BLaER1 treated with 17β-estradiol and CSF1 and Interleukin-3, amounts not matched to agents 10 nM and 100 nM (cell line): ENCODE results near the gene TNNI2.

Source experiments
- H3K27ac ChIP-seq, 11 experiments: shearing (Covaris generic); formaldehyde crosslinking; 2 replicates each; pipeline ENCODE4 v1.8.1; 2022
- H3K27me3 ChIP-seq, 11 experiments: shearing (Covaris generic); formaldehyde crosslinking; 2 replicates each; pipeline ENCODE4 v1.8.1; 2022
- H3K36me3 ChIP-seq, 11 experiments: shearing (Covaris generic); formaldehyde crosslinking; 2 replicates each; pipeline ENCODE4 v1.8.1; 2022
- H3K4me1 ChIP-seq, 10 experiments: shearing (Covaris generic); formaldehyde crosslinking; 2 replicates each; pipeline ENCODE4 v1.8.1; 2022
- H3K4me2 ChIP-seq, 11 experiments: shearing (Covaris generic); formaldehyde crosslinking; 2 replicates each; pipeline ENCODE4 v1.8.1; 2022
- H3K4me3 ChIP-seq, 10 experiments: shearing (Covaris generic); formaldehyde crosslinking; 2 replicates each; pipeline ENCODE4 v1.8.1; 2022
- H3K9ac ChIP-seq, 11 experiments: shearing (Covaris generic); formaldehyde crosslinking; 2 replicates each; pipeline ENCODE4 v1.8.1; 2022
- H3K9me3 ChIP-seq, 11 experiments: shearing (Covaris generic); formaldehyde crosslinking; replicated peaks in 1 of 11; 2 replicates each; pipeline ENCODE4 v1.8.1; 2022
- H4K20me1 ChIP-seq, 11 experiments: shearing (Covaris generic); formaldehyde crosslinking; 2 replicates each; pipeline ENCODE4 v1.8.1; 2022
- Cebpa-rat ChIP-seq, 11 experiments: shearing (Covaris generic); IDR thresholded peaks; 2 replicates each; pipeline ENCODE4 v1.8.1; 2022

TNNI2 gene

DNA sequence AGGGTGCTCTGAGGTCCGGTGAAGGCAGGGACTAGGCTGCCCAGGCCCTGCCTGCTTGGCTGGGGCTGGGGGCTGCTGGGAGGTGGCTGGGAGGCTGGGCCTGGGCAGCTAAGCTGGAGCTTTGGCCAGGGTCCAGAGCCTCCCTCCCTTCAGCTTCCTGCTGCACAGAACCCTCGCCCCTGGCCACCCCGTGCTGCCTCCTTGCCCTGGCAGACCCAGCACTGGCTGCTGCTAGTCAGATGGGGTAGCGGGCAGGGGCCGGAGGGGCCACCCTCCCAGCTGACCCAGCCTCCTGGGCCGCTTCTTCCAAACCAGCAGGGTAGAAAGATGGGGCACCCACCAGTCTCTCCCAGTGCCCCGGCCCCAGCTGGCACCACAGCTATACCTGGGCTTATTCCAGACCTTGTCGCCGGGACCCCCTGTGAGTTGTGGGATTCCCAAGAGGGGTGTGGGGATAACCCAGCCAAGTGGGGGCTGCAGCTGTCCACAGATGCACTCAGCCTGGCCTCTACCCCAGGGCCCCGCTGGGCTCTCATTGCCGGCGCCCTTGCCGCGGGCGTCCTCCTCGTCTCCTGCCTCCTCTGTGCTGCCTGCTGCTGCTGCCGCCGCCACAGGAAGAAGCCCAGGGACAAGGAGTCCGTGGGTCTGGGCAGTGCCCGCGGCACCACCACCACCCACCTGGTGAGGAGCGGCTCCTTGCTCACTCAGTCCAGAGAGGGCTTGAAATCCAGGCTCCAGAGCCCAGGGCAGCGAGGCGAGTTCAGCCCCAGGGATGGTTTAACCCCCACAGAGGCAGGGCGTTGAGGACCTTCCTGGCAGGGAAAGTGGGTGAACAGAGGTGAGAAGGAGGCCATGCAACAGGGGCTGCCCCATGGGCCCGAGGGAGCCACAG lies 3.8 kb upstream of the TNNI2 start, which contains the start of gene SYT8:
SYT8 (plus strand) TSS at position 212 of the 892 bp plus-strand sequence; CDS start at position 328, 116 bp downstream.
- peaks cover 0 to under 1% (median 0%) of the 10 kb centered on the region in 11 experiments; a peak in 2 of 22 replicates for H4K20me1 ChIP-seq
- no peak within 1 kb of the TSS for H3K27ac ChIP-seq
- no peak for TF ChIP-seq Cebpa-rat (IDR thresholded peaks at IDR 0.05)
- no peak within 1 kb of the TSS for H3K9ac ChIP-seq
- H3K4me2 ChIP-seq, result no peak within 1 kb of the TSS
- no peaks in the 10 kb centered on the region for H3K36me3 ChIP-seq
- peaks cover 0 to 10% (median 0%) of the 10 kb centered on the region in 11 experiments; a peak in 5 of 22 replicates for H3K27me3 ChIP-seq
- peaks cover 52 to 67% (median 61%) of the 10 kb centered on the region in 10 experiments for H3K4me1 ChIP-seq
- H3K9me3 ChIP-seq, result no peaks in the 10 kb centered on the region
- H3K4me3 ChIP-seq, result no peak within 1 kb of the TSS

DNA sequence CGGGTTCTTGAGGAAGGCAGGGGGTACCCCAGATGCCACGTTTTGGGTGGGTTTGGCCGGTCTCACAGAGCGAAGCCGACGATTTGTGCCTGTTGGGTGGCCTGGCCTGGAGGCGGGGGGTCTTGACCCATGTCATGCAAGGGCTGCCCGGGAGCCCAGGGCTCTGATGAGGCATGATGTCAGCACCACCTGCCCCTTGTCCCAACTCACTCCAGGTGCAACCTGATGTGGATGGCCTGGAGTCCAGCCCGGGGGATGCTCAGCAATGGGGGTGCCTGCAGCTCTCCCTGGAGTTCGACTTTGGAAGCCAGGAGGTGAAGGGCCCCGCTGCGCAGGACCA lies 3.1 kb upstream of the TNNI2 start:
- Histone ChIP-seq H3K9ac (no peak overlapping the region), H3K27ac (no peak overlapping the region), H3K27me3 (peaks cover 0 to 7% (median 0%) of the 10 kb centered on the region in 11 experiments; a peak in 5 of 22 replicates), H3K36me3 (no peaks in the 10 kb centered on the region), H3K4me3 (no peak overlapping the region), H3K4me2 (no peak overlapping the region), H3K9me3 (no peaks in the 10 kb centered on the region), H4K20me1 (peaks cover 0 to 5% (median 0%) of the 10 kb centered on the region in 11 experiments; a peak in 2 of 22 replicates), H3K4me1 (peaks cover 52 to 67% (median 61%) of the 10 kb centered on the region in 10 experiments)
- no peak for TF ChIP-seq Cebpa-rat (IDR thresholded peaks at IDR 0.05)

DNA sequence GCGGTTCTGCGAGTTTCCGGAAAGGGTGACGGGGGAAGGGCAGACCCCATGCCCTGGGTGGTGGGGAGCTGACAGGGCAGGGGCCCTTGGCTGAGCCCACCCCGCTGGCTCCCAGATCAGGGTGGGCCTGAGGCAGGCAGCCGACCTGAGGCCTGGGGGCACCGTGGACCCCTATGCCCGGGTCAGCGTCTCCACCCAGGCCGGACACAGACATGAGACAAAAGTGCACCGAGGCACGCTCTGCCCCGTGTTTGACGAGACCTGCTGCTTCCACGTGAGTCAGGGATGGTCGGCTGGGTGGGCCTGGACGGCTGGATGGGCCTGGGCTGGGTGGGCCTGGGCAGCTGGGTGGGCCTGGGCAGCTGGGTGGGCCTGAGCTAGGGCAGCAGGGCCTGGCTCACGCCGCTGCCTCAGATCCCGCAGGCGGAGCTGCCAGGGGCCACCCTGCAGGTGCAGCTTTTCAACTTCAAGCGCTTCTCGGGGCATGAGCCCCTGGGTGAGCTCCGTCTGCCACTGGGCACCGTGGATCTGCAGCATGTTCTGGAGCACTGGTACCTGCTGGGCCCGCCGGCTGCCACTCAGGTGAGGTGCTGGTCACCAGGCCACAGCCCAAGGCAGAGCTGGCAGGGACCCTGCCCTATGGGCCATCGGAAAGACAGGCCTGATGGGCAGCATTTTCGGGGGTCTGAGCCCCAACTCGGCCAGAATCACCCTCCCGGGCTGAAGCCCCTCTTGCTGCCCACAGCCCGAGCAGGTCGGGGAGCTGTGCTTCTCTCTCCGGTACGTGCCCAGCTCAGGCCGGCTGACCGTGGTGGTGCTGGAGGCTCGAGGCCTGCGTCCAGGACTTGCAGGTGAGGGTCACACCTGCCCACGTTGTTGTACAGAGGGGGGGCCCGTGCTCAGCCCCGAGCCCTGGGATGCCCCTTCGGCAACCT lies 2.5 kb upstream of the TNNI2 start:
- Histone ChIP-seq H4K20me1 (peaks cover 0 to 5% (median 0%) of the 10 kb centered on the region in 11 experiments; a peak in 1 of 22 replicates), H3K4me3 (no peak overlapping the region), H3K36me3 (no peaks in the 10 kb centered on the region), H3K9me3 (no peaks in the 10 kb centered on the region), H3K27me3 (peaks cover 0 to 7% (median 0%) of the 10 kb centered on the region in 11 experiments; a peak in 5 of 22 replicates), H3K27ac (no peak overlapping the region), H3K4me1 (peaks cover 53 to 67% (median 61%) of the 10 kb centered on the region in 10 experiments), H3K4me2 (peak overlapping the region in 4 of 11 experiments; percentile 89 to 97 (median 92); a peak in 3 of 22 replicates), H3K9ac (peak overlapping the region in 1 of 11 experiments; percentile 5; a peak in 1 of 22 replicates)
- no peak for TF ChIP-seq Cebpa-rat (IDR thresholded peaks at IDR 0.05)

DNA sequence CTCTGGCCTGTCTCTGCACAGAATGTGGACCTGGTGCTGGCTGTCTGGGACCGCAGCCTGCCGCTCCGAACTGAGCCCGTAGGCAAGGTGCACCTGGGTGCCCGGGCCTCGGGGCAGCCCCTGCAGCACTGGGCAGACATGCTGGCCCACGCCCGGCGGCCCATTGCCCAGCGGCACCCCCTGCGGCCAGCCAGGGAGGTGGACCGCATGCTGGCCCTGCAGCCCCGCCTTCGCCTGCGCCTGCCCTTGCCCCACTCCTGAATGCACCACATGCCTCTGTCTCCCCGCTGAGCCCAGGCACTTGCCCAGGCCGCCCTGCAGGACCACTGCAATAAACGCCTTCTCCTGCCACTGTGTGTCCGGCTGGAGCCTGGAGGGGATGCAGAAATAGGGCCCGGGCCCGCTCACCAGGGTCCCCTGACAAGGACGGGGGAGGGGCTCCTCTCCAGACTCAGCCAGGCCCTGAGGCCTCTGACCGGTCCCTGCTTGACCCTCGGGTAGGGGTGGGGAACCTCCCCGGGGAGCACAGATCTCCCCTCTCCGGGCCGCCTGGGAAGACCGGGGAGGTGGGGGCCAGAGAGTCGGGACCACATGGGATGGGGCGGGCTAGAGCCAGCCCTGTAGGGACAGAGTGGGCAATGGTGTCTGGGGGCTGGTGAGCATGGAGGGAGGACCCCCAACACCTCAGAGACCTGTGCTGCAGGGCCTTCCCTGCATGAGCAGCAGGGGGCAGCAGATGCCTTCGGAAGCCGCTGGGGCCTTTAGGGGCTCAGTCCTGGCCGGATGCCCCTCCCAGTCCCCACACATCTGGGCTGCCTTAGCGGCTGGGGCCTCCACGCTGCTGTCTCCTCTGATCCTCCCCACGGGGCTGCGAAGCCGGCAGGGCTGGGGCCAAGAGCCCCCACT lies 1.4 kb upstream of the TNNI2 start:
- Histone ChIP-seq H3K27me3 (peaks cover 0 to 7% (median 0%) of the 10 kb centered on the region in 11 experiments; a peak in 4 of 22 replicates), H3K27ac (peak overlapping the region in 3 of 11 experiments; percentile 36 to 61 (median 60); a peak in 4 of 22 replicates), H3K9ac (peak overlapping the region in 6 of 11 experiments; percentile 29 to 56 (median 52); a peak in 6 of 22 replicates), H3K4me3 (no peak overlapping the region; a peak in 1 of 20 replicates), H4K20me1 (peaks cover 0 to 5% (median 0%) of the 10 kb centered on the region in 11 experiments; a peak in 1 of 22 replicates), H3K4me1 (peaks cover 55 to 67% (median 61%) of the 10 kb centered on the region in 10 experiments), H3K36me3 (no peaks in the 10 kb centered on the region), H3K9me3 (no peaks in the 10 kb centered on the region), H3K4me2 (peak overlapping the region; percentile 76 to 100 (median 91))
- no peak for TF ChIP-seq Cebpa-rat (IDR thresholded peaks at IDR 0.05)

DNA sequence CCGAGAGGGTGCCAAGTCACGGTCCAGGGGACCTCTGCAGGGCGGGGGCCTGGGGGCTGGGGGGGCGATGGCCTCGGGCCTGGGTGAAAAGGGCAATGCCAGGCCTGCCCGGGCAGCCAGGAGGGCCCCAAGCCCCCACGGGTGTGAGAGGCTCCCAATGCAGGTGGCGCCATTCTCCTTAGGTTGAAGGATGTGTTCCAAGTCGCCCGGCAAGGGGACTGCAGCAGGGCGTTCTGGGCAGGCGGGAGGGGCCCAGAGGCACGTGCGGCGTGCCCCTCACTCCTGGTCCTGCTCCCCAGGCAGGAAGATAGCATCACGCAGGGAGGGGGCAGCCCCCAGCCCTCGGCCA lies 730 bp upstream of the TNNI2 start:
- H3K9ac ChIP-seq, result peak overlapping the region; percentile 25 to 61 (median 53); a peak in 17 of 22 replicates
- H3K9me3 ChIP-seq, result no peaks in the 10 kb centered on the region
- peak overlapping the region; percentile 9 to 67 (median 53); a peak in 18 of 22 replicates for H3K27ac ChIP-seq
- peaks cover 0 to 3% (median 0%) of the 10 kb centered on the region in 11 experiments; a peak in 4 of 22 replicates for H3K27me3 ChIP-seq
- peak overlapping the region; percentile 76 to 100 (median 91) for H3K4me2 ChIP-seq
- peaks cover 0 to 9% (median 0%) of the 10 kb centered on the region in 11 experiments; a peak in 3 of 22 replicates for H4K20me1 ChIP-seq
- peaks cover 60 to 67% (median 62%) of the 10 kb centered on the region in 10 experiments for H3K4me1 ChIP-seq
- no peak for TF ChIP-seq Cebpa-rat (IDR thresholded peaks at IDR 0.05)
- H3K36me3 ChIP-seq, result no peaks in the 10 kb centered on the region
- peak overlapping the region in 1 of 10 experiments; percentile 25; a peak in 1 of 20 replicates for H3K4me3 ChIP-seq

DNA sequence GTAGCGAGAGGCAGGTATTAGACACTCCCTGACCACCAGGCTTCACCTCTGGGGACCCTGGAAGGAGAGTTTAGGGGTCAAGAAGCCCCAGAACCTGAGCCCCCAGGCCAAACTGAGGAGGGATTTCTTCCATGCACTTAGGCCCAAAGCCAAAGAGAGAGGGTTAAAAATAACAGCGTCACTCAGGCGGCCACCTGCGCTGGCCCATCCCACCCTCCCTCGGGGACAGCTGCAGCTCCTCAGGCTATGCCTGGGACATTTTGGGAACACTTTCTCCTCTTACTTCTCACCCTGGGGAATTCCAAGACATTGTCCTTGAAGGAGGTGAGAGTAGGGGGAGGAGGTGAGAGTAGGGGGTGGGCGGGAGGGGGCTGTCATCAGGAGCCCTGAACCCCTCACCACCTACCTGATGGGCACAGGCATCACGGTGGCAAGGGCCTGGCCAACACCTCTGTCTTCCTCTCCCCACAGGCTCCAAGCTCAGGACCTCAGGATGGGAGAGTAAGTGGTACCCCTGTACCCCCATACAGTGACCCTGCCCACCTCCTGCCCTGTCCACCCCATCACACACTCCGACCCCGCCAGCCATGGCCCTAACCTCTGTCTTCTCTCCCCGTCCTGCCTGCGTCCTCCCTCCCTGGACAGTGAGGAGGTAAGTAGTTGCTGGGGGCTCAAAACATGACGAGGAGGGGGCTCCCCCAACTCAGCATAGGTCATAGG lies 583 bp downstream of the TNNI2 start:
- H4K20me1 ChIP-seq, result peaks cover 0 to 14% (median 0%) of the 10 kb centered on the region in 11 experiments; a peak in 3 of 22 replicates
- H3K9me3 ChIP-seq, result no peaks in the 10 kb centered on the region
- peaks cover 0 to 6% (median 0%) of the 10 kb centered on the region in 11 experiments; a peak in 4 of 22 replicates for H3K27me3 ChIP-seq
- H3K4me1 ChIP-seq, result peaks cover 72 to 77% (median 75%) of the 10 kb centered on the region in 10 experiments
- no peak for TF ChIP-seq Cebpa-rat (IDR thresholded peaks at IDR 0.05)
- H3K36me3 ChIP-seq, result no peaks in the 10 kb centered on the region
- peak overlapping the region; percentile 76 to 100 (median 97) for H3K4me2 ChIP-seq
- H3K9ac ChIP-seq, result peak overlapping the region; percentile 50 to 69 (median 63); a peak in 19 of 22 replicates
- peak overlapping the region; percentile 47 to 81 (median 75); a peak in 19 of 22 replicates for H3K27ac ChIP-seq
- H3K4me3 ChIP-seq, result peak overlapping the region in 2 of 10 experiments; percentile 34 to 35; a peak in 3 of 20 replicates
